ENCODE results near the gene PROX1. TPM values are rescaled to one million over a fixed set of nuclear protein-coding genes. Genes with fewer than 3 reads are reported as not detected.

The PROX1 gene
- polyA plus RNA-seq, 3 donors = 0.07 TPM; not detected in 2

- Mint-ChIP-seq H3K27ac (no peak overlapping the region), H3K36me3 (no peaks in the 10 kb centered on the region), H3K4me3 (no peak overlapping the region), H3K4me1 (no peaks in the 10 kb centered on the region), H3K9me3 (peaks cover 0 to 2% (median 0%) of the 10 kb centered on the region in 7 donors), H3K27me3 (ENCODE audit: low read depth in 3 of 3) (peaks cover 0 to 6% (median 0%) of the 10 kb centered on the region in 3 donors)
- WGBS (ENCODE audit: insufficient coverage) = 90% methylated on average over 2 of the region's 2 CpGs
- no peak for TF ChIP-seq CTCF (IDR thresholded peaks at IDR 0.05)
- no peak overlapping the region for H3K4me2 ChIP-seq (replicated peaks; ENCODE audit: extremely low read depth, low read length, poor library complexity, severe bottlenecking)
- no peak overlapping the region for H3K4me3 ChIP-seq (replicated peaks in 1 of 3; ENCODE audit: low read depth in 2 of 3, low read length in 3 of 3)
- H2AFZ ChIP-seq (ENCODE audit: insufficient read depth, low read depth, low read length, poor library complexity, severe bottlenecking) = no peak overlapping the region
- no peaks in the 10 kb centered on the region for H3K79me2 ChIP-seq (ENCODE audit: insufficient read depth, low read length)
- no peak for DNase-seq
- intact Hi-C loops (cut with micrococcal nuclease) = no loop called here
- no peak overlapping the region for H3K27ac ChIP-seq (ENCODE audit: low read depth in 1 of 2, low read length in 2 of 2)
- H3K9me3 ChIP-seq (replicated peaks in 1 of 2; ENCODE audit: control insufficient read depth in 1 of 2, insufficient read depth in 1 of 2, low read length in 2 of 2) = no peaks in the 10 kb centered on the region
- no peaks in the 10 kb centered on the region for H3K4me1 ChIP-seq (ENCODE audit: control insufficient read depth in 1 of 2, insufficient read depth in 2 of 2, low read length in 2 of 2)
- no peaks in the 10 kb centered on the region for H3K36me3 ChIP-seq (replicated peaks in 1 of 2; ENCODE audit: control insufficient read depth in 1 of 2, insufficient read depth in 2 of 2, low read length in 2 of 2)
- H3K9ac ChIP-seq (ENCODE audit: insufficient read depth, low read length, poor library complexity, severe bottlenecking) = no peak overlapping the region
- no peaks in the 10 kb centered on the region for H3K27me3 ChIP-seq (ENCODE audit: control insufficient read depth in 2 of 2, insufficient read depth in 2 of 2, low read length in 2 of 2)
- no peaks in the 10 kb centered on the region for H4K20me1 ChIP-seq (ENCODE audit: insufficient read depth, low read length)
Observed at GRCh38 chr1:213969958-213970555, 17.7 kb upstream of the PROX1 start.

- DNase-seq = no peak
- H3K4me3 ChIP-seq (replicated peaks in 1 of 3; ENCODE audit: low read depth in 2 of 3, low read length in 3 of 3) = no peak overlapping the region
- H3K36me3 ChIP-seq (replicated peaks in 1 of 2; ENCODE audit: control insufficient read depth in 1 of 2, insufficient read depth in 2 of 2, low read length in 2 of 2) = no peaks in the 10 kb centered on the region
- no peak for TF ChIP-seq CTCF (IDR thresholded peaks at IDR 0.05)
- H3K36me3 Mint-ChIP-seq = no peaks in the 10 kb centered on the region
- H3K9me3 Mint-ChIP-seq = no peaks in the 10 kb centered on the region
- intact Hi-C loops (cut with micrococcal nuclease) = no loop called here
- H3K79me2 ChIP-seq (ENCODE audit: insufficient read depth, low read length) = no peaks in the 10 kb centered on the region
- no peaks in the 10 kb centered on the region for H3K4me1 ChIP-seq (ENCODE audit: control insufficient read depth in 1 of 2, insufficient read depth in 2 of 2, low read length in 2 of 2)
- H3K9me3 ChIP-seq (replicated peaks in 1 of 2; ENCODE audit: control insufficient read depth in 1 of 2, insufficient read depth in 1 of 2, low read length in 2 of 2) = no peaks in the 10 kb centered on the region
- peaks cover 6 to 12% of the 10 kb centered on the region in 2 donors for H3K27me3 ChIP-seq (ENCODE audit: control insufficient read depth in 2 of 2, insufficient read depth in 2 of 2, low read length in 2 of 2)
- no peak overlapping the region for H2AFZ ChIP-seq (ENCODE audit: insufficient read depth, low read depth, low read length, poor library complexity, severe bottlenecking)
- H3K4me2 ChIP-seq (replicated peaks; ENCODE audit: extremely low read depth, low read length, poor library complexity, severe bottlenecking) = no peak overlapping the region
- no peak overlapping the region for H3K27ac Mint-ChIP-seq
- 100% methylated on average over 1 of the region's 2 CpGs for WGBS (ENCODE audit: insufficient coverage)
- no peaks in the 10 kb centered on the region for H3K4me1 Mint-ChIP-seq
- H3K9ac ChIP-seq (ENCODE audit: insufficient read depth, low read length, poor library complexity, severe bottlenecking) = no peak overlapping the region
- no peaks in the 10 kb centered on the region for H4K20me1 ChIP-seq (ENCODE audit: insufficient read depth, low read length)
- H3K27ac ChIP-seq (ENCODE audit: low read depth in 1 of 2, low read length in 2 of 2) = no peak overlapping the region
- peaks cover 1 to 18% (median 8%) of the 10 kb centered on the region in 3 donors for H3K27me3 Mint-ChIP-seq (ENCODE audit: low read depth in 3 of 3)
- H3K4me3 Mint-ChIP-seq = no peak overlapping the region
Observed at GRCh38 chr1:213972141-213972540, 15.6 kb upstream of the PROX1 start.

All from CD14-positive monocyte (primary cell).